HG03442 (cell line): Measurements from ENCODE around the gene ADAMTS4.

Experiments used
- ATAC-seq: cut with Tn5 transposase; IDR thresholded peaks from one replicate; pipeline ENCODE4 v1.9.1; 2021; ENCODE audit warnings: mild to moderate bottlenecking, moderate library complexity; ENCODE audit not compliant: unreplicated experiment

ADAMTS4 gene

DNA sequence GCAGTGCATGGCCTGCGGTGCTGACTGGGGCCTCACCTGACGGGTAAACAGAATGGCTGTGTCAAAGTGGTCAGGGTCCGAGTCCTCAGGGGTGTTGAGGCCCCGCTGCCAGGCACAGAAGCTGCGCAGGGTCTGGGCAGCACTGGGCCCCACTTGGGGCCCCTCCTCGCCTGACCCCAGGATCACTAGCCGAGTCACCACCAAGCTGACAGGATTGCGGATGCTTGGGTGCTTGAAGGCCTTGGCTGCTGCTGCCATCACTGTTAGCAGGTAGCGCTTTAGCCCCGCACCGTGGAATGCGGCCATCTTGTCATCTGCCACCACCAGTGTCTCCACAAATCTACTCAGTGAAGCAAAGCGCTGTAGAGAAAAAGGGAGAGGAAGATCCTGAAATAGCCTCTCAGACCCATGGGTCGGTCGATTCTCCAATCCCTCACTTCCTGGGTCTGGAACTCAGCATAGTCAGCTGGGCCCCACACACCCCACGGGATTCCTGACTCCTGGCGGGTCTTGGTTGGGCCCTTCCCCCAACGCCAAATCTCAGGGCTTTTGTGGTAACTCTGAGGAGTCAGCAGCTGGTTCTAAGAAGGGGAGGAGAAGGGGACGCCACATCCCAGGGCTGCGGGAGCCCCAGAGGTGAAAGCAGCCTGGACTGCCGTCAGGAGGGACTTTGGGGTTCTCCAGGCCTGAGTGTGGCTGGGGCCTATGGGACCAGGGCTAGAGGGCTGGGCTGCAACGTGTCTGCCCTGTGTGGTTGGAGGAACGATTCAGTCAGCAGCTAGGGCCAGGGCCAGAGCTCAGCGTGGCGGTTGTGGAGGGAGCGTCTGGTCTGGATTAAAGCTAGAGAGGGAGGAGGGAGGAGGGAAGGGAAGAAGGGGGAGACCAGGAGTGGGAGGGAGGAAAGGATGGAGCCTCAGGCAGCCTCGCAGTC lies 2.1 kb downstream of the ADAMTS4 start:
- no peak for ATAC-seq

GRCh38 chr1:161196111-161196510 lies 2.7 kb downstream of the ADAMTS4 start:
- ATAC-seq: no peak

DNA sequence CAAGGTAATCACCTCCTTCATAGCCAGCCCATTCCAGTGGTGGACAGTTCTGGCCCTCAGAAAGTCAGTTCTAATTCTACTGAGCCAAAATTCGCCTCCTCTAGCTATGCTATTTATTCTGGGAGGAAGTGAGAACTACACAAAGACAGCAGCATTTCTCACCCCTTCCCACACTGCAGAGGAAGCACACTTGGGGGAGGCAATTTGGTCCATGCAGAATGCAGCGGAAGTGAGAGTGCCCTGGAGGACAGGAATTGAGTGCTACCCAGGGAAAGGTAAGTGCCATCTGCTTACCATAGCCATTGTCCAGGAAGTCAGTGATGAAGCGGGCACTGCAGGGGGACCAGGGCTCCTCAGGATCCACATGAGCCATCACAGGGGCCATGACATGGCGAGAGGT lies 3.7 kb downstream of the ADAMTS4 start:
- ATAC-seq: no peak

DNA sequence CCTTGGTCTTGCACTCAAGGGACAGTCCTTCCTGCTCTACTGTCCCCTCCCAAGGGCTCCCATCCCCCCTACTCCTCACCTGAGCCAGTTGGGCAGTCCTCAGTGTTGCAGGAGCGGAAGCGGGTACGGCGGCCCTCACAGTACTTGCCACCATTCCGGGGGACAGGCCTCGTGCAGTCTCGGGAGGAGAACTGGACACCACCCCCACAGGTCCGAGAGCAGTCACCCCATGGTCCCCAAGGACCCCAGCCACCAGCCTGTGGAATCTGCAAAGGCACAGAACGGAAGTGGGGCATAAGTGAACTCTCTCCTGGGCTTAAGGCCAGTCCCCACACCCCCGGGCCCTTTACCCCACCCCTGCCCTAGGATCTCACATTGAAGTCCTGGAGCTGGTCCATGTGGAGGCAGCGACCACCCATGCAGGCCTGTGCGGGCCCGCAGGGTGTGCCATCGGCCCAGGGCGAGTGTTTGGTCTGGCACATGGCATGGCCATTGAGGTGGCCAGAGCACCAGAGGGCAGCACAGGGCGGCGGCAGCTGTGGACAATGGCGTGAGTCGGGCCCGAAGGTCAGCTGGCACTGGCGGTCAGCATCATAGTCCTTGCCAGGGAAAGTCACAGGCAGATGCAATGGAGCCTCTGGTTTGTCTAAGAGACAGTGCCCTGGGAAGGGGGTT lies 5.2 kb downstream of the ADAMTS4 start:
- ATAC-seq: no peak

DNA sequence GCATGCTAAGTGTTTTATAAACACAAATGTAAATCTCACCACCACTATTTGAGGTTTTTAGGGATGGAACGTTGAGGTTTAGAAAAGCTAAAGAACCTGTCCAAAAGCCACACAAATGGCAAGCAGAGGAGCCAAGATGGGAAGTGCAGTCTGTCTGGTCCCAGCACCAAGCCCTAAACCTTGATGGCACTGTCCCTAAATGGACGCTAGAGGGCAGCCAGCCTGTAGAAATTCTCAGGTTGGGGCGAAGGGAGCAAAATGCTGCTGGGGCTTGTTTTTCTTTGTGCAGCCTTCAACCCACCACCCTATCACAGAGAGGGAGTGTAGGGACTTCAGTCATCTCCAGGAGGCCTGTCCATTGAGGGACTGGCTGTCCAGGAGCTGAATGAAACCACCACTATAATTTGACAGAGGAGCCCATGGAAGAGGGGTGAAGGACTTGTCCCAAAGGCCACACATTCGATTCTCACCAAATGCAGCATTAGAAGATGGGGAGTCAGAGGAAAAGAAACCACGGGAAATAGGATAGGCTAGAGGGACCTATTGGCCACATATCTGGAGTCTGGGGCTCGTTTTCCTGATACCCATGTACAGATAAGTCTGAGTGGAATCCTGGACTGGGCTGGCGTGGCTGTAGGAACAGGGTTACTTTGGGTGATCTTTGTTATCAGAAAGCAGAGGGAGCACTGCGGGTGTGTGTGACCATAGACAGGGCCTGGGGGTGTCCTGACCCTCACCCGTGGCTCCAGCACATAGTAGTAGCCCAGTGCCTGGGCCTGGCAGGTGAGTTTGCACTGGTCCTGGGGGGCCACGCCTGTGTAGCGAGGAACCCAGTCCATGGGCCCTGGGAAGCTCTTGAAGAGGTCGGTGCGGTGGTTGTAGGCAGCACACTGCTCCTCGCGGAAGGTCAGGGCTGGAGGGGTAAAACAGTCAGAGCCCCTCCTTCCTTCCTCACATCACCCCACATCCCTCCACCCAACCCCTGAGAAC lies 6.1 kb downstream of the ADAMTS4 start:
- peak; percentile 72 for ATAC-seq

GRCh38 chr1:161191971-161192370 lies 6.9 kb downstream of the ADAMTS4 start:
- ATAC-seq: no peak

GRCh38 chr1:161190962-161191521 lies 7.8 kb downstream of the ADAMTS4 start:
- no peak for ATAC-seq

DNA sequence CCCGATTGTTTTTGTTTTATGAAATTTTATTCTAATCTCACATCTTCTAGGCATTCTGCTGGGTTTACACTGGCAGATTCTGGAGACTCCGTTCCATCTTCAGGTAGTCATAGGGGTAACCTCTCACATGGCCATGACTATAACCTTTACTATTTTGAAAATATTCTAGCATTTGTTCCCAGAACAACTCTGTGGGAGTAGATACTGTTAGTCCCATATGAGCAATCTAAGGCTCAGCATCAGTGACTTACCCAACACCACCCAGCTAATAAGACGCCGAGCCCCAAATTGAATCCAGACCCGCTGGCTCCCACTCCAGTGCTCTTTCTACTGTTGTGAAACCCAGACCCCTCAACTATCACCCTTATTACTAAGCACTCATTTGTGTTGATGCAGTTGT lies 9.8 kb downstream of the ADAMTS4 start:
- ATAC-seq: no peak

DNA sequence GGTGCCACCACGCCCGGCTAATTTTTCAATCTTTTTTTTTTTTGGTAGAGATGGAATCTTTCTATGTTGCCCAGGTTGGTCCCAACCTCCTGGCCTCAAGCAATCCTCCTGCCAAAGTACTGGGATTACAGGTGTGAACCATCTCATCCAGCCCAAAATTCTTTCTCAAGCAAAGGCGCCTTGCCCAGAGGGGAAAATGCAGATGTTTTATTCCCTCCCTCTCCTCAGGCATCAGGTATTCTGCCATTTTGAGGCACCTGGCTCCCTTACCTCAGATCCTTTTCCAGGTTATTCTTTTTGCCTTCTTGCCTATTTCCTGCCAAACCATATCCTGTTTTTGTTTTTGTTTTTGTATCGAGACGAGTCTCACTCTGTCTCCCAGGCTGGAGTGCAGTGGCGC lies 10.5 kb downstream of the ADAMTS4 start:
- ATAC-seq: no peak

DNA sequence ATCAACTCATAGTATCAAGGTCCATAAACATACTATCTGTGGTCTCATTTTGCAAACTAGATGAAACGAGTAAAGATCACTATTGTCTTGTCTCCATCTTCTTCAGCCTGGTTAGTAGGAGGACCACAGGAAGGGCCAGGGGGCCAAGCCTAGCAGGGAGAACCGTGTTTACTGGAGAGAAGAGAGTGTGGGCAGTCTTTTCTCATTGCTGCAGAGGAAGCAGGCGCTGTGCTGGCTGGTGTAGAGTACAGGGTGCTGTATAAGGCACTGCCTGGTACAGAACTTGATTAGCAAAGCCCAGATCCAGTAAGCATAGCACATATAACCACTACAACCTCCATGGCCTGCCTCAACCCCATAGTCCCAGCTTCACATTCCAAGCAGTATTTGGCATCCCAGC lies 11.5 kb downstream of the ADAMTS4 start:
- ATAC-seq: no peak

GRCh38 chr1:161185732-161186311 lies 13.0 kb downstream of the ADAMTS4 start:
- ATAC-seq: peak; percentile 23

DNA sequence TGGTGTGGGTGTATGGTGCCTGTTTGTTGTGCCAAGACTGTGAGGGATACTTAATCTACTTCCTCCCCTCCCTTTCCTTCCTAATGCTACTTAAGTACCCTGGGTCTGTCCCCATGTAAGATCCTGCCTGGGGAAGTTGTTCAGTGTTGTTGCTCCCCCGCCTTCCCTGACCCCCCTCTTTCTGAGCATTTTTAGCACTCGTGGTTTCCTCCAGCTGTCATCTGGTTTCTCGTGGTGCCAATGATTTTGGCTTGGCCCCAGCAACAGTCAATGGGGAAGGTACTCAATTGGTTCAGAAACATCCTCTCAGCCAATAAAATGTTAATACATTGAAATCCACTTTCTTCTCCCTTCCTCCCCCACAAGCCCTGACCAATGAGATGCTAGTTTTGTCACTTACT lies 13.6 kb downstream of the ADAMTS4 start:
- ATAC-seq: peak; percentile 58

- peak; percentile 53 for ATAC-seq
These were observed 16.6 kb downstream of the ADAMTS4 start for GRCh38 chr1:161182214-161182613.

GRCh38 chr1:161180639-161181038 lies 18.2 kb downstream of the ADAMTS4 start:
- ATAC-seq: no peak

- ATAC-seq: no peak
These were observed 19.2 kb downstream of the ADAMTS4 start for GRCh38 chr1:161179698-161180097.

DNA sequence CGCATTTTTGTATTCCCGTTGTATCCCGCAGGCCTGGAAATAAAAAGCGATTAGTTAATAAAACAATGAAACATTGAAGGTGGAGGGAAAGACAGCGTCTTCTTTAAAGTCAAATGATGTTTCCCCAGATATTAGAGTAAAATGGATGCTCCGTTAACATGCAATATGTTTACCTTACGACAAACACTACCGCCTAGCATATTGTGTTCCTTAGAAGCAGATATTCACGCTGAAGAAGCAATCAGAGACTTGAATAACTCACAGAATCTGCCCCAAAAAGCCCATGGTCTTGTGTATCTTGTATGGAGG lies 21.0 kb downstream of the ADAMTS4 start:
- no peak for ATAC-seq

GRCh38 chr1:161177112-161177935 lies 21.5 kb downstream of the ADAMTS4 start, which contains the start of gene B4GALT3:
B4GALT3 (minus strand) TSS chr1:161177507; CDS start chr1:161176060, 1,447 bp downstream.
- peak; percentile 71 for ATAC-seq

DNA sequence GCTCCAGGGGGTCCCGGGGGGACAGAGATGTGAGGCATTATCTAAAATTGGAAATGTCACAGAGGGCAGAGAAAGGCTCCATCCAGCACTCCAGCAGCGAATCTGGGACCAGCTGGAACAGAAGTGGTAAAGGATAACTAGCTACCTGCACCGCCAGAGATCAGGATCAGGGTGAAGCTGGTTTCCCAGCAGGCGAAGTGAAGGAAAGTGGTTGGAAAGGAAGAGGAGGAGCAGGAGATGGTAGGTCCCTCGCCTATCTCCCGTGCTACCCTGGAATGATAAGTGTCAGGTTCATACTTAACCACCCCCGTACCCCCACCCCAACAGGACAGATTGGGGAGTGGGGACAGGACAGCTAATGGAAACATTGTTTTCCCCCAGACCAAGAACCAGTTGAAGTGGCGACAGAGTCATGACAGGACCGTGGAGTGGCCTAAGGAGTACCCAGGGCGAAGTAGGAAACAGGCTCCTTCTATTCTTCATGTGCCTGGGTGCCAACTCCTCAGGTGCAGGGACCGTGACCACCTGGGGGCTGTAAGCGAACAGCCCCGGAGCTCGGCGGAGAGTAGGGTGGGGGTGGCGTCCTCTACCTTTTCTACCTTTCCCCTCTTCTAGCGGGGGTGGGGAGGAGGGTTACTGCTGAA lies 22.3 kb downstream of the ADAMTS4 start:
- no peak for ATAC-seq
